ENCODE data around the gene TMEM245.

DNA sequence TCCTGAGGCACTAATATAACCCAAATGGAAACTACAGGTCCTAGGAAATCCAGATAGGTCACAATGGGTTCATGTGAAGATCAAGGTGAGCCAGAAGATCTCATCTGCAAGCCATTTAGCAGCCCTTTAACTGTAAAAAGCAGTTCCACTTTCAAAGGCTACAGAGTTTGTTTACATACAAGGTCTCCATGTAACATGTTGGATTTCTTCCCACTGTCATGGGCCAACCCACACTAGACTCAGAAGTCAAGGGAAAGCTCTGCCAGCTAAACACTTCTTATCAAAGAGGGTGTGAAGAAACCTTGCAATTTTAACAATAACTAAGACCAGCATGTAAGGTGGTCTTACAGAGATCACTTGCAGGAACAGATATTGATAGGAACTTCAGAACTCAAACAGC is 102.7 kb downstream of the TMEM245 start:
- TF ChIP-seq, protein P1, sequence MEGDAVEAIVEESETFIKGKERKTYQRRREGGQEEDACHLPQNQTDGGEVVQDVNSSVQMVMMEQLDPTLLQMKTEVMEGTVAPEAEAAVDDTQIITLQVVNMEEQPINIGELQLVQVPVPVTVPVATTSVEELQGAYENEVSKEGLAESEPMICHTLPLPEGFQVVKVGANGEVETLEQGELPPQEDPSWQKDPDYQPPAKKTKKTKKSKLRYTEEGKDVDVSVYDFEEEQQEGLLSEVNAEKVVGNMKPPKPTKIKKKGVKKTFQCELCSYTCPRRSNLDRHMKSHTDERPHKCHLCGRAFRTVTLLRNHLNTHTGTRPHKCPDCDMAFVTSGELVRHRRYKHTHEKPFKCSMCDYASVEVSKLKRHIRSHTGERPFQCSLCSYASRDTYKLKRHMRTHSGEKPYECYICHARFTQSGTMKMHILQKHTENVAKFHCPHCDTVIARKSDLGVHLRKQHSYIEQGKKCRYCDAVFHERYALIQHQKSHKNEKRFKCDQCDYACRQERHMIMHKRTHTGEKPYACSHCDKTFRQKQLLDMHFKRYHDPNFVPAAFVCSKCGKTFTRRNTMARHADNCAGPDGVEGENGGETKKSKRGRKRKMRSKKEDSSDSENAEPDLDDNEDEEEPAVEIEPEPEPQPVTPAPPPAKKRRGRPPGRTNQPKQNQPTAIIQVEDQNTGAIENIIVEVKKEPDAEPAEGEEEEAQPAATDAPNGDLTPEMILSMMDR (IDR thresholded peaks at IDR 0.05; ENCODE audit: extremely low read depth in 1 of 2, insufficient read depth in 1 of 2, low read depth in 1 of 2, low read length in 2 of 2) = no peak
- TF ChIP-seq, protein P2, sequence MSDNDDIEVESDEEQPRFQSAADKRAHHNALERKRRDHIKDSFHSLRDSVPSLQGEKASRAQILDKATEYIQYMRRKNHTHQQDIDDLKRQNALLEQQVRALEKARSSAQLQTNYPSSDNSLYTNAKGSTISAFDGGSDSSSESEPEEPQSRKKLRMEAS (IDR thresholded peaks at IDR 0.05; ENCODE audit: insufficient read depth, insufficient read length) = no peak
- TF ChIP-seq EZH2 (IDR thresholded peaks at IDR 0.05; ENCODE audit: borderline replicate concordance, low read depth, low read length, severe bottlenecking) = no peak
